Esophagus muscularis mucosa (tissue), 4 donors: Measurements from ENCODE around the gene UBE2F. TPM values are rescaled to one million over a fixed set of nuclear protein-coding genes. Genes with fewer than 3 reads are reported as not detected.

Source experiments
- DNase-seq: peaks from one replicate; pipeline ENCODE4 v3.0.0-alpha.2; 2017; ENCODE audit errors: extremely low spot score
- H3K27ac ChIP-seq, 4 donors: fragments of 200-600 bp; sonication (generic); replicated peaks in 1 of 4; 1 replicate in 3 of 4; 2 replicates in 1 of 4; pipeline ENCODE4 v1.5.1; 2016 to 2019; ENCODE audit warnings: mild to moderate bottlenecking in 1 of 4
- H3K27me3 ChIP-seq, 4 donors: fragments of 200-600 bp; sonication (generic); one replicate each; pipeline versions ENCODE4 v1.5.1 to v1.6.0; 2016 to 2019
- H3K36me3 ChIP-seq, 4 donors: fragments of 200-600 bp; sonication (generic); one replicate each; pipeline ENCODE4 v1.5.1; 2016 to 2019
- H3K4me1 ChIP-seq, 4 donors: fragments of 200-600 bp; sonication (generic); one replicate each; pipeline ENCODE4 v1.5.1; 2016 to 2019
- H3K4me3 ChIP-seq, 4 donors: fragments of 200-600 bp; sonication (generic); 1 replicate in 2 of 4; 2 replicates in 2 of 4; pipeline ENCODE4 v1.5.1; 2016 to 2019; ENCODE audit warnings: mild to moderate bottlenecking in 4 of 4, moderate library complexity in 1 of 4
- H3K9me3 ChIP-seq, 4 donors: fragments of 200-600 bp; sonication (generic); 1 replicate in 3 of 4; 2 replicates in 1 of 4; pipeline ENCODE4 v1.5.1; 2016 to 2019
- EP300 ChIP-seq: sonication (generic); formaldehyde crosslinking; IDR thresholded peaks from one replicate; pipeline ENCODE4 v1.6.1; 2017; ENCODE audit warnings: antibody characterized with exemption
- POLR2A ChIP-seq: fragments of 450-650 bp; IDR thresholded peaks from one replicate; pipeline ENCODE4 v1.6.1; 2017; ENCODE audit warnings: antibody characterized with exemption, moderate library complexity, mild to moderate bottlenecking, low read depth
- POLR2AphosphoS5 ChIP-seq, 2 donors: sonication (generic); formaldehyde crosslinking; IDR thresholded peaks; one replicate each; pipeline ENCODE4 v1.6.1; 2017; ENCODE audit warnings: antibody characterized with exemption in 2 of 2
- WGBS: methylation state at CpG from one replicate; pipeline ENCODE4 v1.1.5; 2018; 5-methylcytosine and 5-hydroxymethylcytosine counted together
- intact Hi-C: fragments of 100-400 bp; cut with DNase I; formaldehyde crosslinking; loops from one replicate; pipeline ENCODE4 v1.15.1; 2023
- total RNA-seq, 4 donors: library from RNA; depleted of rRNA; stranded (reverse); fragments of >200 nt; gene quantifications; one replicate each; pipeline versions ENCODE4 v1.1.0 to v1.2.1, GENCODE V29; 2016
- TF ChIP-seq, protein P1 (sequence below), 3 experiments: fragments of 200-600 bp in 2 of 3; fragments of 450-650 bp in 1 of 3; sonication (generic) in 2 of 3; IDR thresholded peaks; one replicate each; pipeline ENCODE4 v1.5.1; 2017 to 2019; ENCODE audit warnings: antibody characterized with exemption in 3 of 3, mild to moderate bottlenecking in 2 of 3, moderate library complexity in 1 of 3

The UBE2F gene
- total RNA-seq, 4 donors from 2014 or later, result 59.0 to 111 (median 78.5) TPM

- intact Hi-C loops, result no loop called here
- 95% methylated on average over 3 of the region's 3 CpGs for WGBS
- no peak overlapping the region for H3K4me3 ChIP-seq
- DNase-seq, result no peak
- H3K27me3 ChIP-seq, result no peaks in the 10 kb centered on the region
- peaks cover 5 to 26% (median 16%) of the 10 kb centered on the region in 4 donors for H3K36me3 ChIP-seq
- H3K9me3 ChIP-seq, result no peaks in the 10 kb centered on the region
- TF ChIP-seq, protein P1, sequence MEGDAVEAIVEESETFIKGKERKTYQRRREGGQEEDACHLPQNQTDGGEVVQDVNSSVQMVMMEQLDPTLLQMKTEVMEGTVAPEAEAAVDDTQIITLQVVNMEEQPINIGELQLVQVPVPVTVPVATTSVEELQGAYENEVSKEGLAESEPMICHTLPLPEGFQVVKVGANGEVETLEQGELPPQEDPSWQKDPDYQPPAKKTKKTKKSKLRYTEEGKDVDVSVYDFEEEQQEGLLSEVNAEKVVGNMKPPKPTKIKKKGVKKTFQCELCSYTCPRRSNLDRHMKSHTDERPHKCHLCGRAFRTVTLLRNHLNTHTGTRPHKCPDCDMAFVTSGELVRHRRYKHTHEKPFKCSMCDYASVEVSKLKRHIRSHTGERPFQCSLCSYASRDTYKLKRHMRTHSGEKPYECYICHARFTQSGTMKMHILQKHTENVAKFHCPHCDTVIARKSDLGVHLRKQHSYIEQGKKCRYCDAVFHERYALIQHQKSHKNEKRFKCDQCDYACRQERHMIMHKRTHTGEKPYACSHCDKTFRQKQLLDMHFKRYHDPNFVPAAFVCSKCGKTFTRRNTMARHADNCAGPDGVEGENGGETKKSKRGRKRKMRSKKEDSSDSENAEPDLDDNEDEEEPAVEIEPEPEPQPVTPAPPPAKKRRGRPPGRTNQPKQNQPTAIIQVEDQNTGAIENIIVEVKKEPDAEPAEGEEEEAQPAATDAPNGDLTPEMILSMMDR (IDR thresholded peaks at IDR 0.05), result no peak
- TF ChIP-seq EP300 (no peak), POLR2A (no peak), POLR2AphosphoS5 (IDR thresholded peaks at IDR 0.05) (no peak)
- H3K4me1 ChIP-seq, result peaks cover 6 to 19% (median 11%) of the 10 kb centered on the region in 4 donors
- H3K27ac ChIP-seq, result no peak overlapping the region
These were observed 20.5 kb downstream of the UBE2F start for GRCh38 chr2:237987268-237987667.

GRCh38 chr2:237993701-237994100 lies 26.9 kb downstream of the UBE2F start:
- no peak overlapping the region for H3K4me3 ChIP-seq
- intact Hi-C loops, result no loop called here
- no peaks in the 10 kb centered on the region for H3K27me3 ChIP-seq
- peaks cover 0 to 14% (median 11%) of the 10 kb centered on the region in 4 donors for H3K4me1 ChIP-seq
- no peak overlapping the region for H3K27ac ChIP-seq
- TF ChIP-seq, protein P1 (IDR thresholded peaks at IDR 0.05), result no peak
- no peak for TF ChIP-seq POLR2AphosphoS5 (IDR thresholded peaks at IDR 0.05)
- no peak for TF ChIP-seq POLR2A
- no peak for TF ChIP-seq EP300
- 100% methylated on average over 1 of the region's 1 CpG for WGBS
- H3K9me3 ChIP-seq, result no peaks in the 10 kb centered on the region
- H3K36me3 ChIP-seq, result peaks cover 5 to 56% (median 32%) of the 10 kb centered on the region in 4 donors
- no peak for DNase-seq

GRCh38 chr2:237995036-237995435 lies 28.2 kb downstream of the UBE2F start:
- Histone ChIP-seq H3K36me3 (peaks cover 5 to 49% (median 29%) of the 10 kb centered on the region in 4 donors), H3K4me1 (peaks cover 0 to 14% (median 11%) of the 10 kb centered on the region in 4 donors), H3K4me3 (no peak overlapping the region), H3K9me3 (no peaks in the 10 kb centered on the region), H3K27me3 (no peaks in the 10 kb centered on the region), H3K27ac (no peak overlapping the region)
- TF ChIP-seq POLR2AphosphoS5 (IDR thresholded peaks at IDR 0.05) (no peak), POLR2A (no peak), EP300 (no peak)
- TF ChIP-seq, protein P1 (IDR thresholded peaks at IDR 0.05), result no peak
- intact Hi-C loops, result no loop called here
- no peak for DNase-seq
- WGBS, result 97% methylated on average over 2 of the region's 2 CpGs

- H3K27me3 ChIP-seq, result no peaks in the 10 kb centered on the region
- no peak overlapping the region for H3K4me3 ChIP-seq
- peaks cover 5 to 44% (median 25%) of the 10 kb centered on the region in 4 donors for H3K36me3 ChIP-seq
- no peak for TF ChIP-seq POLR2AphosphoS5 (IDR thresholded peaks at IDR 0.05)
- no peak for TF ChIP-seq EP300
- TF ChIP-seq POLR2A, result no peak
- TF ChIP-seq, protein P1 (IDR thresholded peaks at IDR 0.05), result no peak
- DNase-seq, result no peak
- peak overlapping the region in 2 of 4 donors; percentile 36 to 50 for H3K27ac ChIP-seq
- intact Hi-C loops, result no loop called here
- H3K9me3 ChIP-seq, result no peaks in the 10 kb centered on the region
- peaks cover 0 to 14% (median 11%) of the 10 kb centered on the region in 4 donors for H3K4me1 ChIP-seq
- 61% methylated on average over 9 of the region's 9 CpGs for WGBS
These were observed 29.3 kb downstream of the UBE2F start for GRCh38 chr2:237996021-237996593.
